ENCODE results near the gene SLC6A19.

DNA sequence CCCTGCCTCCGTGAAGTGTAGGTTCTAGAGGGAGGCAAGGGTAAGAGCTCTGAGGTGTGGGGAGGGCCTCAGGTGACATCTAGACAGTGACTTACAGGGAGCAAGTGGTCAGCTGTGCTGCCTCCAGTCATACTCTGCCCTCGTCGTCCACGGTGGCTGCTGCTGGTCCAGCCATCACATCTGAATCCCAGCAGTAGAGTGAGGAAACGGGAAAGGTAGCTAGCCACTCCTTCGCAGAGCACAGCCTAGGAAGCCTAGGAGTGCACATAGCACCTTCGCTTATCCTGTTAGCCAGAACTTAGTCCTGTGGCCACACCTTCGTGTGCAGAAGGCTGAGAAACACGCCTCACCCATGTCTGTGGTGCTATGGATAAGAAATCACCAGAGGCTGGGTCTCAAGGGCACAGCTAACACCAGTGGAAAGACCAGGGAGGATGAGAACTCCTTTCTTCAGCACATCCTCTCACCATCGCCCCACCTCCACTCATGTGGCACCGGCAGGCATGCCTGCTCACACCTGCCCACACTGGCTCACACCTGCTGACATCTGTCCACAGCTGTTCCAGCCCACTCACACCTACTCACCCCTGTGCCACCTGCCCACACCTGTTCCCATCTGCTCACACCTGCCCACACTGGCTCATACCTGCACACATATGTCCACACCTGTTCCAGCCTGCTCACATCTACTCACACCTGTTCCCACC, 44.5 kb upstream of the SLC6A19 start:
- TF ChIP-seq, protein P1, sequence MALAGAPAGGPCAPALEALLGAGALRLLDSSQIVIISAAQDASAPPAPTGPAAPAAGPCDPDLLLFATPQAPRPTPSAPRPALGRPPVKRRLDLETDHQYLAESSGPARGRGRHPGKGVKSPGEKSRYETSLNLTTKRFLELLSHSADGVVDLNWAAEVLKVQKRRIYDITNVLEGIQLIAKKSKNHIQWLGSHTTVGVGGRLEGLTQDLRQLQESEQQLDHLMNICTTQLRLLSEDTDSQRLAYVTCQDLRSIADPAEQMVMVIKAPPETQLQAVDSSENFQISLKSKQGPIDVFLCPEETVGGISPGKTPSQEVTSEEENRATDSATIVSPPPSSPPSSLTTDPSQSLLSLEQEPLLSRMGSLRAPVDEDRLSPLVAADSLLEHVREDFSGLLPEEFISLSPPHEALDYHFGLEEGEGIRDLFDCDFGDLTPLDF (CRISPR knock-in tag; IDR thresholded peaks at IDR 0.05) = no peak
- no peak for TF ChIP-seq ZNF768 (CRISPR knock-in tag; IDR thresholded peaks at IDR 0.05)
- TF ChIP-seq ZNF136 (CRISPR knock-in tag; IDR thresholded peaks at IDR 0.05; ENCODE audit: low read depth) = no peak
- TF ChIP-seq AGO2 (optimal IDR thresholded peaks at IDR 0.05; ENCODE audit: low read depth, low read length) = no peak

All from HepG2 (cell line).